SU-DHL-6 (cell line): ENCODE measurements around the gene ANP32A.

ENCODE experiments used
- EZH2phosphoT487 ChIP-seq: fragments of 200-600 bp; sonication (generic), shearing (Covaris generic); conservative IDR thresholded peaks from 2 replicates; pipeline ENCODE4 v1.6.1; 2018; ENCODE audit warnings: mild to moderate bottlenecking, antibody characterized with exemption, low read length, moderate library complexity, mixed read lengths
- TF ChIP-seq, protein P1 (sequence below): fragments of 200-600 bp; sonication (generic); IDR thresholded peaks from one replicate; pipeline ENCODE4 v1.5.1; 2017; ENCODE audit warnings: antibody characterized with exemption, mild to moderate bottlenecking, low read length, moderate library complexity; ENCODE audit not compliant: insufficient read depth, poor library complexity, severe bottlenecking

DNA sequence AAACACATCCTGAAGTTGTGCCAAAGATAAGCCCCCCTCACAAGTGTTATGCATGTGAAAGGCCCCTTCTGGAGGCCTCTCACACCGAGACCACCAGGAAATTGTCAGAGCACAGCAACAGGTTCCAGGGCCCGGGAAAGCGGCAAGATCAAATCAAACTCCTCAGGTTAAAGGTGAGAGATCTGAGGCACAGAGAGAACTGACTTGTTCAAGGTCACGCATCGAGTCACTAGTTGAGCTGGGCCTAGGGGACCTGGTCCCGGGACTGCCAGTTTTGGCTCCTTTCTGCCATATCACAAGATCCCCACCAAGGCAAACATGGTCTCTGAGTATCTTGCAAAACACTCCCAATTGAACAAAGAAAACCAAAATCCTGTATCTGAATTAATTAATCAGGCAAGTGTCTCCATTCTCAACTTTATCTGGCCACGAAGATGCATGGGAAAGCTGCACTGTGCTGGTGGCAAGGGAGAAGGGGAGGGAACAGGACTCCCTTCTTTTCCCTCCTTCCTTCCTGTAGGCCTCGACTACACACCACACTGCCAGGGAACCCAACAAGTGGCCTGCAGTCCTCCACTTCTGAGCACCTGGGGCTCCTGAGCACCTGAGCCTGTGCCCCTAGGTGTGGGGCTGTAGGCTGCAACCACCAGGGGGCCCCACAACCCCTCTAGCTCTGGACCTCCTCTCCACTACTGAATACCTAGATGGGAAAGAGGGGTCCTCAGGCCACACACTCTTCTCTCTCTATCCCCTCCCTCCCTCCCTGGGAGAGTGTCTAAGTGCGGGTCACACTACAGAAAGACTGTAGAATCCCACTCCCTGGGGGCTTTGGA, 37.3 kb downstream of the ANP32A start:
- TF ChIP-seq, protein P1, sequence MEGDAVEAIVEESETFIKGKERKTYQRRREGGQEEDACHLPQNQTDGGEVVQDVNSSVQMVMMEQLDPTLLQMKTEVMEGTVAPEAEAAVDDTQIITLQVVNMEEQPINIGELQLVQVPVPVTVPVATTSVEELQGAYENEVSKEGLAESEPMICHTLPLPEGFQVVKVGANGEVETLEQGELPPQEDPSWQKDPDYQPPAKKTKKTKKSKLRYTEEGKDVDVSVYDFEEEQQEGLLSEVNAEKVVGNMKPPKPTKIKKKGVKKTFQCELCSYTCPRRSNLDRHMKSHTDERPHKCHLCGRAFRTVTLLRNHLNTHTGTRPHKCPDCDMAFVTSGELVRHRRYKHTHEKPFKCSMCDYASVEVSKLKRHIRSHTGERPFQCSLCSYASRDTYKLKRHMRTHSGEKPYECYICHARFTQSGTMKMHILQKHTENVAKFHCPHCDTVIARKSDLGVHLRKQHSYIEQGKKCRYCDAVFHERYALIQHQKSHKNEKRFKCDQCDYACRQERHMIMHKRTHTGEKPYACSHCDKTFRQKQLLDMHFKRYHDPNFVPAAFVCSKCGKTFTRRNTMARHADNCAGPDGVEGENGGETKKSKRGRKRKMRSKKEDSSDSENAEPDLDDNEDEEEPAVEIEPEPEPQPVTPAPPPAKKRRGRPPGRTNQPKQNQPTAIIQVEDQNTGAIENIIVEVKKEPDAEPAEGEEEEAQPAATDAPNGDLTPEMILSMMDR, result peak; percentile 72
- no peak for TF ChIP-seq EZH2phosphoT487
